HFF-Myc (cell line): ENCODE results near the gene DHRS13.
"Not testable (repeated sequence)": the region's sequence is repeated elsewhere in the genome, so short reads cannot be mapped to it uniquely, and the experiment has no call there.

ENCODE experiments used
- DNase-seq: peaks from one replicate; pipeline ENCODE4 v3.0.0-alpha.2; 2011; ENCODE audit warnings: low read depth; ENCODE audit errors: extremely low read depth
- H3K4me3 ChIP-seq: replicated peaks from 2 replicates; pipeline ENCODE4 v1.5.1; 2011; ENCODE audit warnings: low read depth, mild to moderate bottlenecking, control low read depth, low read length
- CTCF ChIP-seq: IDR thresholded peaks from 2 replicates; pipeline ENCODE4 v1.5.1; 2012; ENCODE audit warnings: mild to moderate bottlenecking, low read depth, low read length, control low read depth; ENCODE audit errors: missing control alignments

The DHRS13 gene

DNA sequence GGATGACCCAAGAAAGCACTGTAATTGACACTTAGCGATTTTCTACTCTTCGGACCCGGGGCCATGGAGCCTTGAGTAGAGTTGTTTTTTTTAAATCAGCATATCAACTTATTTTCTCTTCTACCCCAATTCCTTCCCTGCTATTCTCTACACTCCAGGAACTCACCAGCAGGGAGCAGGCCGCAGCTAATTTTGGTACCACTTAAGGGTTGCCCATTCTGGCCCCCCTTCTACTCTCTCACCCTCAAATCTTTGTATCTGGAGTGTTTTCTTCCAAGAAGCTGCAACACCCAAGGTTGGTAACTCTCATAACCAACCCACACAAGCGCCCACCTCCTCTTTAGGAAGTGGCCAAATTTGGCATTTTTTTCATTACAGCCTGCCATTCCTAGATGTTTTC, 53.6 kb downstream of the DHRS13 start:
- DNase-seq, result no peak
- no peak for TF ChIP-seq CTCF
- no peak overlapping the region for H3K4me3 ChIP-seq

- not testable (repeated sequence) for H3K4me3 ChIP-seq, DNase-seq
- TF ChIP-seq CTCF, result peak; percentile 46
Observed at GRCh38 chr17:28848667-28849066, 54.2 kb downstream of the DHRS13 start.
